ENCODE results near the gene SIX6.

SIX6 gene

DNA sequence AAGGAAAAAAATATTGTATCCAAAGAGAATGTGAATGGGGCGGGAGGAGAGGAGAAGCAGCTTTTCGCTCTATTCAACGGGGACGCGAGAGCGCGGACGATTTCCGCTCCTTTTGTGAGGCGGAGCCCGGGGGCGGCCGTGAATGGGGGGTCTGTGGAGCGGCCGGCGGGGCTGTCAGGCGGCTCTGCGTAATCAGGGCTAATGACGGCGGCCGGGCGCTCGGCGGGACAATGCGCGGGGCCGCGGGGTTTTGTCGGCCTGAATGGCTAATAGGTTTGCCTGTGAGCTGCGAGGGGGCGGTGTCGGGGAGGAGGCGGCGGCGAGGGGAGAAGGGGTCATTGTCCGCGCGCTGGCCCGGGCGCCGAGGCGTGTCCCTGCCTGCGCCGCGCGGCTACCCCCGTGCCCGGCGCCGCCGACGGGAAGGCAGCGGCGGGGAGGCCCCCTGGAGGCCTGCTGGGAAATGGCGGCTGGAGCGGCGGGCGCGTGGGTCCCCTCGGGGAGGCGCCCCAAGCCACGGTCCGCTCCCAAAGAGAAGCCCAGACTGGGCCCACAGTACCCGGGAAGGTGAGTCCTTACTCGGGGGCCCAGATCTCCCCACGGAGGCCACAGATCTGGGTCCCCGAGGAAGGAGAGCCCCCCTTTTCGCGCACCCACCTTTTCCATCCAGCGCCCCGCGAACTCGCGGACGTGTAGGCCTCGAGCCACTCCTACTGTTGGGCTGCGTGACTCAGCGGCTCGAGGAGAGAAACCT is 6.0 kb downstream of the SIX6 start:
- DNase-seq, result peak; percentile 49

GRCh38 chr14:60515511-60516289 is 6.8 kb downstream of the SIX6 start:
- DNase-seq, result peak; percentile 12

GRCh38 chr14:60532442-60532841 is 23.5 kb downstream of the SIX6 start:
- no peak for DNase-seq

- DNase-seq, result no peak
These were observed 28.7 kb downstream of the SIX6 start for GRCh38 chr14:60537663-60538062.

DNA sequence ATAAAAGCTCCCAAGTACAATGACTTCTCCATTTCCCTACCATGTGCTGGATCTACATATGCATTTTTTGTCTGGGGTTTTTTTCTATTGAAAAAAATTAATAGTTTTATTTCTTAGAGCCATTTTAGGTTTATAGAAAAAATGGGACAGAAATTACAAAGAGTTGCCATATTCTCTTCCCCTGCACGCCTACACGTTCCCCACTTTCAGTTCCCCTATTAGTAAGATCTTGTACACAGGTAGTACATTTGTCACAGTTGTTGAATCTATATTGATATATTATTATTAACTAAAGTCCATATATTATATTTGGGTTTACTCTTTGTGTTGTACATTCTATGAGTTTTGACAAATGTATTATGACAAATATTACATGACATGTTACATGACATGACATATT is 35.7 kb downstream of the SIX6 start:
- peak; percentile 14 for DNase-seq

DNA sequence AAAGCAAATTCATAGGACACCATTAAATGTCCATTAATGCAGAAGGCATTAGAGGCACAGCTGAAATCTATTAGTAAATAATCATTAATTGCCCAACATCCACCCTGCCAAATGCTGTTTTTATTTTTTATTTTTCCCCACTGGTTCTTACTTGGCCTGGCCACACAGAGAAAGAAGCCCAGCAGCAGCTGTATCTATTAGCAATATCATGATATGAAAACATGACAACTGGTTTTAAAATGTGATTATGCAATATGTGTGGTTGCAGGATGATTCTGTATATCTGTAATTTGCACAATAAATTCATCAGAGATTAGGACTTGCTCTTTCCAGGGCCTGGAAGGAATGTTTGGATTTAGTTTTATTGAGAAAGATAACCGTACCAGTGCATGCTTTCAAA is 44.9 kb downstream of the SIX6 start:
- no peak for DNase-seq

GRCh38 chr14:60561845-60562746 is 53.1 kb downstream of the SIX6 start:
- DNase-seq, result peak; percentile 27

All from stimulated activated CD4-positive, alpha-beta T cell treated with anti-CD3 and anti-CD28 coated beads, Interleukin-15, amount 100 ng/mL, for 24 hours (primary cell).